Tibial artery (tissue), 4 donors: Measurements from ENCODE around the gene DDX6.

Experiments
- DNase-seq, 2 donors: peaks; one replicate each; pipeline ENCODE4 v3.0.0-alpha.2; 2019
- H3K27ac ChIP-seq, 2 donors: fragments of 200-600 bp; sonication (generic) in 1 of 2; 1 replicate in 1 of 2; 2 replicates in 1 of 2; pipeline ENCODE4 v1.5.1; 2018 to 2019; ENCODE audit warnings: mild to moderate bottlenecking in 1 of 2
- H3K27me3 ChIP-seq, 2 donors: fragments of 200-600 bp; sonication (generic) in 1 of 2; one replicate each; pipeline versions ENCODE4 v1.5.1 to v1.6.0; 2016 to 2019
- H3K36me3 ChIP-seq, 3 donors: fragments of 200-600 bp; sonication (generic) in 2 of 3; one replicate each; pipeline ENCODE4 v1.5.1; 2016 to 2019; ENCODE audit warnings: mild to moderate bottlenecking in 2 of 3
- H3K4me1 ChIP-seq, 4 donors: fragments of 200-600 bp; sonication (generic) in 2 of 4; 1 replicate in 3 of 4; 2 replicates in 1 of 4; pipeline ENCODE4 v1.5.1; 2016 to 2019
- H3K4me3 ChIP-seq, 2 donors: fragments of 200-600 bp; sonication (generic) in 1 of 2; 1 replicate in 1 of 2; 2 replicates in 1 of 2; pipeline ENCODE4 v1.5.1; 2018 to 2019; ENCODE audit warnings: mild to moderate bottlenecking in 2 of 2
- H3K9me3 ChIP-seq, 3 donors: fragments of 200-600 bp; sonication (generic) in 1 of 3; one replicate each; pipeline ENCODE4 v1.5.1; 2016 to 2019
- intact Hi-C: fragments of 100-400 bp; cut with DNase I; formaldehyde crosslinking; loops from one replicate; pipeline ENCODE4 v1.15.0; 2023; ENCODE audit warnings: low total_unique reads
- TF ChIP-seq, protein P1 (sequence below), 2 experiments: fragments of 200-600 bp in 1 of 2; fragments of 450-650 bp in 1 of 2; IDR thresholded peaks; one replicate each; pipeline ENCODE4 v1.5.1; 2017 to 2019; ENCODE audit warnings: antibody characterized with exemption in 2 of 2, mild to moderate bottlenecking in 1 of 2, moderate library complexity in 1 of 2

The DDX6 gene

DNA sequence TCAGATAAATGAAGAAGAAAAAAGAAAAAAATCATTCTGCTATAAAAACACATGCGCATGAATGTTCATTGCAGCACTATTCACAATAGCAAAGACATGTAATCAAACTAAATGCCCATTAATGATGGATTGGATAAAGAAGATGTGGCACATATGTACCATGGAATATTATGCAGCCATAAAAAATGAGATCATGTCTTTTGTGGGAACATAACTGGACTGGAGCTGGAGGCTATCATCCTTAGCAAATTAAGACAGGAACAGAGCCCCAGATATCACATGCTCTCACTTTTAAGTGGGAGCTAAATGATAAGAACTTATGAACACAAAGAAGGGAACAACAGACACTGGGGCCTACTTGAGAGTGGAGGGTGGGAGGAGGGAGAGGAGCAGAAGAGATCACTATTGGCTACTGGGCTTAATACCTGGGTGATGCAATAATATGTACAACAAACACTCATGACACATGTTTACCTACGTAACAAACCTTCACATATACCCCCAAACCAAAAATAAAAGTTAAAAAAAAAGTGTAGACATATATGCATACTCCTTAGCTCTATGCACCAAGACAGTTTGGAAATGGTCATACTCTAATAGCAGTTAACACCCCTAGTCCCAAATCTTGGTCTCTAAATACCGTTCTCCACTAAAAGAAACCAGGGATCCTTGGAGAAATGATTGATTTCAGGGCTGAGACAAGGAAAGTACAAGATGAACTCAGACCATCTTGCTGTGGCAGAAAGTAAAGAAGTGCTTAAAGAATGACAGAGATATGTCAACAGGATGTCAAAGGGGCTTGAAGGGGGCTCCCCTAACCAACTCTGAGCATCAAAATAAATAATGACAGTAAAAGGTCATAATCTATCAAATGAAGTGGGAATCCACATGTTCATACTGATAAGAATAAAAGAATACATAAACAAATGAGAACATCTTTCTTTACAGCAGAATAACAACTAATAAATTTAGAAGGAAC, 17.1 kb upstream of the DDX6 start:
- Histone ChIP-seq H3K27ac (no peak overlapping the region), H3K4me3 (no peak overlapping the region), H3K27me3 (peaks cover 0 to 3% of the 10 kb centered on the region in 2 donors), H3K36me3 (no peaks in the 10 kb centered on the region), H3K9me3 (no peaks in the 10 kb centered on the region), H3K4me1 (peaks cover 0 to 10% (median 2%) of the 10 kb centered on the region in 4 donors)
- intact Hi-C loops = no loop called here
- TF ChIP-seq, protein P1, sequence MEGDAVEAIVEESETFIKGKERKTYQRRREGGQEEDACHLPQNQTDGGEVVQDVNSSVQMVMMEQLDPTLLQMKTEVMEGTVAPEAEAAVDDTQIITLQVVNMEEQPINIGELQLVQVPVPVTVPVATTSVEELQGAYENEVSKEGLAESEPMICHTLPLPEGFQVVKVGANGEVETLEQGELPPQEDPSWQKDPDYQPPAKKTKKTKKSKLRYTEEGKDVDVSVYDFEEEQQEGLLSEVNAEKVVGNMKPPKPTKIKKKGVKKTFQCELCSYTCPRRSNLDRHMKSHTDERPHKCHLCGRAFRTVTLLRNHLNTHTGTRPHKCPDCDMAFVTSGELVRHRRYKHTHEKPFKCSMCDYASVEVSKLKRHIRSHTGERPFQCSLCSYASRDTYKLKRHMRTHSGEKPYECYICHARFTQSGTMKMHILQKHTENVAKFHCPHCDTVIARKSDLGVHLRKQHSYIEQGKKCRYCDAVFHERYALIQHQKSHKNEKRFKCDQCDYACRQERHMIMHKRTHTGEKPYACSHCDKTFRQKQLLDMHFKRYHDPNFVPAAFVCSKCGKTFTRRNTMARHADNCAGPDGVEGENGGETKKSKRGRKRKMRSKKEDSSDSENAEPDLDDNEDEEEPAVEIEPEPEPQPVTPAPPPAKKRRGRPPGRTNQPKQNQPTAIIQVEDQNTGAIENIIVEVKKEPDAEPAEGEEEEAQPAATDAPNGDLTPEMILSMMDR (IDR thresholded peaks at IDR 0.05) = no peak
- DNase-seq = no peak

DNA sequence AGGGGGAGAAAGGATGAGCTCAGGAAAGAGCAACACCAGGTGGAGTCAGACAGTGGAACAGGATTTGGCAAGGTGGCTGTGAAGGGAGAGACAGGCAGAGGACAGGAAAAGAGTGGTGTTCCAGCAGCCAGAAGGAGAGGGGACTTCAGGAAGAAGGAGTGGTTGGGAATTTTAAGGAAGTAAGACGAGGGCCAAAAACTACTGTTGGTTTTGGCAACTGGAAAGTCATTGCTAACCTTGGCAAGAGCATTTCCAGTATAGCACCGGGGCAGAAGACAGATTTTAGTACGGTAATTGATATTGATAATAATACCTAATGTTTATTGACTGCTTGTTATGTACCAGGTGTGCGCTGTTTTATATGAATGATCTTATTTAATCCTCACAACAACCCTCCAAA, 15.4 kb upstream of the DDX6 start:
- H3K36me3 ChIP-seq = no peaks in the 10 kb centered on the region
- no peaks in the 10 kb centered on the region for H3K9me3 ChIP-seq
- intact Hi-C loops = no loop called here
- TF ChIP-seq, protein P1 (IDR thresholded peaks at IDR 0.05) = no peak
- no peak overlapping the region for H3K4me3 ChIP-seq
- no peak for DNase-seq
- peaks cover 0 to 10% (median 2%) of the 10 kb centered on the region in 4 donors for H3K4me1 ChIP-seq
- no peak overlapping the region for H3K27ac ChIP-seq
- peaks cover 0 to 3% of the 10 kb centered on the region in 2 donors for H3K27me3 ChIP-seq

DNA sequence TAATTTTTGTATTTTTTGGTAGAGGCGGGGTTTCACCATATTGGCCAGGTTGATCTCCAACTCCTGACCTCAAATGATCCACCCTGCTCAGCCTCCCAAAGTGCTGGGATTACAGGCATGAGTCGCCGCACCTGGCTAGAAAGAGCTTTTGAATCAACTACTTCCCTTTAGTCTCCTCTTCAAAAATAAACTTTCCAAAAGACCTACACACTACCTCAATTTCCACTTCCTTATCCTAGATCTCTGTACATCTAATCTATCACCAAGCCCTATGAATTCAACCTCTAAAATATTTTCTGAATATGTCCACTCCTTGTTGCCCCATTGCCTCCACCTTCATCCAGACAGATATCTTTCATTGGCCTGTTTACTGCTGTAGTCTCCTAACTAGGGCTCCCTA, 13.1 kb upstream of the DDX6 start:
- Histone ChIP-seq H3K27ac (no peak overlapping the region), H3K36me3 (no peaks in the 10 kb centered on the region), H3K4me3 (no peak overlapping the region), H3K27me3 (peaks cover 0 to 3% of the 10 kb centered on the region in 2 donors), H3K9me3 (no peaks in the 10 kb centered on the region), H3K4me1 (peaks cover 0 to 10% (median 2%) of the 10 kb centered on the region in 4 donors)
- no peak for DNase-seq
- intact Hi-C loops = no loop called here
- TF ChIP-seq, protein P1 (IDR thresholded peaks at IDR 0.05) = no peak

DNA sequence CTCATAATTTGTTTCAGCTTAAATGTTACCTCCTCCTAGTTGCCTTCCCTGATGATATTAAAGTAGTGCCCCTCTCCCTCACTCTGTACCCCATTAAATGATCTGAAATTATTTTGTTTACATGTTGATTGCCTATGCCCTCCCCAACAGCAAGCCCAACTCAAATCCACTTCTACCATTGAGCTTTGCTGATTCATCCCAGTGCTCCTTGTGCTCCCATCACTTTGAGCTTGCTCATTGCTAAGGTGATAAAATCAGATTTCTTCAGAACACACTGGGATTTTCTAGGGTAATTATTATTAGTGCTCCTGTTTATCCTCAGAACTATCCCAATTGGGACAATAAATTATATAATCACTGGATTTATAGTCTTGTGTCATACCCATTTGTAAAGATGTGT, 8.4 kb upstream of the DDX6 start:
- TF ChIP-seq, protein P1 (IDR thresholded peaks at IDR 0.05) = no peak
- H3K9me3 ChIP-seq = no peaks in the 10 kb centered on the region
- peaks cover 0 to 3% of the 10 kb centered on the region in 2 donors for H3K27me3 ChIP-seq
- no peak overlapping the region for H3K4me3 ChIP-seq
- H3K36me3 ChIP-seq = no peaks in the 10 kb centered on the region
- H3K27ac ChIP-seq = no peak overlapping the region
- H3K4me1 ChIP-seq = no peaks in the 10 kb centered on the region
- no peak for DNase-seq
- intact Hi-C loops = no loop called here

DNA sequence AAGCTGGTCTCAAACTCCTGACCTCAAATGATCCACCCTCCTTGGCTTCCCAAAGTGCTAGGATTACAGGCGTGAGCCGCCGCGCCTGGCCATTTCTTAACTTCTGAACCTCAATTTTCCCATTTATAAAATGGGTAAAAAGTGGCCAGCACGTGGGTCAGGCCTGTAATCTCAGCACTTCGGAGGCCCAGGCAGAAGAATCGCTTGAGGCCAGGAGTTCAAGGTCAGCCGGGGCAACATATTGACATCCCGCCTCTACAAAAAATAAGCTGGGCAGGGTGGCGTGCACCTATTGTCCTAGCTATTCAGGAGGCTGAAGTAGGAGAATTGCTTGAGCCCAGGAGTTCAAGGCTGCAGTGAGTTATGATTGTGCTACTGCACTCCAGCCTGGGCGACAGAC, 6.5 kb upstream of the DDX6 start:
- intact Hi-C loops = no loop called here

More for the DNA sequence above, 6.5 kb upstream of the DDX6 start:
- H3K4me1 ChIP-seq = peaks cover 0 to 6% (median 3%) of the 10 kb centered on the region in 4 donors
- H3K9me3 ChIP-seq = no peaks in the 10 kb centered on the region
- H3K4me3 ChIP-seq = no peak overlapping the region
- TF ChIP-seq, protein P1 (IDR thresholded peaks at IDR 0.05) = no peak
- no peaks in the 10 kb centered on the region for H3K27me3 ChIP-seq
- no peaks in the 10 kb centered on the region for H3K36me3 ChIP-seq
- no peak for DNase-seq
- no peak overlapping the region for H3K27ac ChIP-seq
